Measurements from ENCODE around the gene BBS7.

DNA sequence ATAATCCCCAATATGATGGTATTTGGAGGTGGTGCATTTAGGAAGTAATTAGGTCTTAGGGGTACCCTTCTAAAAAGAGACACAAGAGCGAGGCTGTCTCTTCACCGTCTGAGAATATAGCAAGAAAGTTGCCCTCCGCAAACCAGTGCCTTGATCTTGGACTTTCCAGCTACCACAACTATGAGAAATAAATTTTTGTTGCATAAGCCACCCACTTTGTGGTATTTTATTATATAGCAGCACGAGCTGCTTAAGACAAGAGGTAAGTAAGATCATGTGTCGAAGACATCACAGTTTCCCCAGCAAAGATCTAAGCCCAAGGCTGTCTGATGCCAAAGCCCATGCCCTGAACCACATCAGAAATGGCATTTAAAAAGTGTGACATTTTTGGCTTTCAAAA lies 78.8 kb downstream of the BBS7 start:
- TF ChIP-seq EZH2 (IDR thresholded peaks at IDR 0.05; ENCODE audit: borderline replicate concordance) (no peak), EZH2phosphoT487 (IDR thresholded peaks at IDR 0.05; ENCODE audit: low read depth, severe bottlenecking, unreplicated experiment) (no peak)
- TF ChIP-seq, protein P1, sequence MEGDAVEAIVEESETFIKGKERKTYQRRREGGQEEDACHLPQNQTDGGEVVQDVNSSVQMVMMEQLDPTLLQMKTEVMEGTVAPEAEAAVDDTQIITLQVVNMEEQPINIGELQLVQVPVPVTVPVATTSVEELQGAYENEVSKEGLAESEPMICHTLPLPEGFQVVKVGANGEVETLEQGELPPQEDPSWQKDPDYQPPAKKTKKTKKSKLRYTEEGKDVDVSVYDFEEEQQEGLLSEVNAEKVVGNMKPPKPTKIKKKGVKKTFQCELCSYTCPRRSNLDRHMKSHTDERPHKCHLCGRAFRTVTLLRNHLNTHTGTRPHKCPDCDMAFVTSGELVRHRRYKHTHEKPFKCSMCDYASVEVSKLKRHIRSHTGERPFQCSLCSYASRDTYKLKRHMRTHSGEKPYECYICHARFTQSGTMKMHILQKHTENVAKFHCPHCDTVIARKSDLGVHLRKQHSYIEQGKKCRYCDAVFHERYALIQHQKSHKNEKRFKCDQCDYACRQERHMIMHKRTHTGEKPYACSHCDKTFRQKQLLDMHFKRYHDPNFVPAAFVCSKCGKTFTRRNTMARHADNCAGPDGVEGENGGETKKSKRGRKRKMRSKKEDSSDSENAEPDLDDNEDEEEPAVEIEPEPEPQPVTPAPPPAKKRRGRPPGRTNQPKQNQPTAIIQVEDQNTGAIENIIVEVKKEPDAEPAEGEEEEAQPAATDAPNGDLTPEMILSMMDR (IDR thresholded peaks at IDR 0.05; ENCODE audit: poor library complexity) = no peak

Data from hepatocyte (in vitro differentiated cells).